GM19193 (cell line): ENCODE results near the gene TRIP12.

ENCODE experiments used
- POLR2A ChIP-seq: IDR thresholded peaks from 4 replicates; pipeline ENCODE4 v1.6.1; 2011; ENCODE audit not compliant: insufficient read depth, insufficient read length; ENCODE audit errors: extremely low read depth

TRIP12 gene

DNA sequence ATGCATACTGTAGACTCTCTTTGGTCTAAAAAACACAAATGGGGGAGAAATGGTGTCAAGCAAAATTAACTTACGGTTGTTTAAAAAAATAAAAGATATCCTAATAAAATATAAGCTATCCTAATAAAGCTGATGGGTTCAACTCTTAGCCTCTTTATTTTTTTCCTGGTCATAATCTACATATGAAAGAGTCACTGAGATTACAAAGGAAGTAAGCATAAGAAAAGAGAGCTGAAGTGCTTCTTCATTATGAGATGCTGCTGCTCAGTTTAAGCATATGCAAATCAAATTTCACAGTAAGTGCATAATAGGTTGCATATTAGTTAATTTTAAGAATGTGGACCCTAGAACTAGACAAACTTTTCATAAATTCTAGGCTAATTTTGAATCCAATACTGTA lies 147.6 kb downstream of the TRIP12 start:
- no peak for TF ChIP-seq POLR2A

GRCh38 chr2:229768235-229768634 lies 153.6 kb downstream of the TRIP12 start:
- TF ChIP-seq POLR2A = no peak

DNA sequence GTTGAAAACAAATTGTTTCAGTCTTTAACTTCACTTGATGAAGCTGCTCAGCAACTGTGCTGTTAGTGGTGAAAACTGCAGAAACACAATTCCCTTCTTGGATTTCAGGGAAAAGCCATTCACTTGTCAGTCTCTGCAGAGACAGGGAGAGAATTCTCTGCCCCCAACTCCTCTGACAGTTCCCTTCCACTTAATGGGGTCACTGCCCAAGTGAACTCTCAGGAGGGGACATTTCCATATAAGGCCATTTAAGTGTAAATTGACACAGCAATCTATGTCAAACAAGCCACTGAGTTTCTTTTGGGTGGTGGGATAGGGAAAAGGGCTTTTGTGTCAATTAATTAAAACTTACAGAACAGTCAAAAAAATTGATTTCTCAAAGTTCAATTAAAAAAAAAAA lies 156.1 kb downstream of the TRIP12 start:
- no peak for TF ChIP-seq POLR2A

GRCh38 chr2:229761663-229762062 lies 160.1 kb downstream of the TRIP12 start:
- TF ChIP-seq POLR2A = no peak

GRCh38 chr2:229752970-229753729 lies 168.7 kb downstream of the TRIP12 start:
- TF ChIP-seq POLR2A = no peak

DNA sequence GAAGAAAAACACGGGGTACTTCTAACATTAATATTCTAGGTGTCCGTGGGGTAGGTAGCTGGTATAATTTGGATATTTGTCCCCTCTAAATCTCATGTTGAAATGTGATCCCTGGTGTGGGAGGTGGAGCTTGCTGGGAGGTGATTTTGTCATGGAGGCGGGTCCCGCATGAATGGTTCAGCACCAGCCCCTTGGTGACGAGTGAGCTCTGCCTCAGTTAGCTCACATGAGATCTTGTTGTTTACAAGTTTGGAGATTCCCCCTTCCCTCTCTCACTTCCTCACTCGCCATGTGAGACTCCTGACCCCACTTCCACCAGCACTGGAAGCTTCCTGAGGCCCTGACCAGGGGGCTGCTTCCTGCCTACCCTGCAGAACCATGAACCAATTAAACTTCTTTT lies 172.0 kb downstream of the TRIP12 start:
- TF ChIP-seq POLR2A = no peak

DNA sequence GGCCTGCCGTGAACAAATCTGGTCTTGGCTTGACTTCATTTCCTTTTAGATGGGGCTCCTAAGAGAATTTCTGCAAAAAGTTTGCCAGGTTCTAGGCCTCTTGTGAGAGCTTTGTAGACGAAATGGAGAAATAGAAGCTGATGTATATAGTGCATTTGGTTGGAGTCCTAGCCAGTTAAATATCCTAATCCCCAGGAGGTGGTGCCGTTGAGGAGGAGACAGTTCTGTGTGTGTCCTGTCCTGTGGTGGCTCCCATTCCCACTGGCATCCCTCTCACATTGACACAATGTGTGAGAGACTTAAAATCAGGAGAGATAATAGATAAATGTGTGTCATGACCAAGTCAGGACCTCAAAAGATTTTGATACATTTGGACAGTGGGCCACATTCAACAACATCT lies 172.9 kb downstream of the TRIP12 start:
- no peak for TF ChIP-seq POLR2A

DNA sequence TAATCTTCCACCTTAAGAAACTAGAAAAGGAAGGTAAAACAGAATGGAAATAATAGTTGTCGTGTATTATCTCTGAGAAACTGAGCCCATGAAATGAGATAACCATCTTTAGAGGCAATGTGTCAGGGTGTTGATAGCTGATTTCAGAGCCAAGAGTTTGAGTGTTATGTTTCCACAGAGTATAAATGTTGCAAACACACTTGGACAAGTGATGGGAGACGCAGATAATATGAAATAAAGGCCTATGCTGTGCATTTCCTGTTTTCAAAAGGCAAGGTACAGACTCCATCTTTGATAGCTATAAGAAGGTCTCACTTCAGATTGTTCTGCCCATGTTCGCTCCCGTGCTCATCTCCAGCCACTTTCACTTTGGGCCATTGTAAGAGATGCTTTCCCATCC lies 181.5 kb downstream of the TRIP12 start:
- TF ChIP-seq POLR2A = no peak

- no peak for TF ChIP-seq POLR2A
Measured at GRCh38 chr2:229738024-229738625, 183.7 kb downstream of the TRIP12 start.

DNA sequence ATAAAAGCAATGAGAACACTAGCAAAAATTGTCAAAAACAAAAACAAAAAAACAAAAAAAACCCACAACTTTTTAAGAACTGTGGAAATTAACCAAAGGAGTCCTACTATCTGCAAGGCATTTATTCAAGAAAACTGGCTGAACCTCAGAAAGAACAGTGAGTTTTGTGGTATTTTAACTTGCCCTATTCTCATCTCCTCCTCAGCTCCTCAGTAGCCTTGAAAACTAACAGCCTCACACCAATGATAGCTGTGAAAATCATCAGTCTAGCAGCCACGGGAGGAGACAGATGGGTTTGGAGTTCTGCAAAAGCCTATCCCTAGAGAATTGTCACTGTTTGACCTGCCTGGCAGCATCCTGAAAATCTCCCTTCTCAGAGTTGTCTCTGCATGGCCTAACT lies 187.4 kb downstream of the TRIP12 start:
- no peak for TF ChIP-seq POLR2A

DNA sequence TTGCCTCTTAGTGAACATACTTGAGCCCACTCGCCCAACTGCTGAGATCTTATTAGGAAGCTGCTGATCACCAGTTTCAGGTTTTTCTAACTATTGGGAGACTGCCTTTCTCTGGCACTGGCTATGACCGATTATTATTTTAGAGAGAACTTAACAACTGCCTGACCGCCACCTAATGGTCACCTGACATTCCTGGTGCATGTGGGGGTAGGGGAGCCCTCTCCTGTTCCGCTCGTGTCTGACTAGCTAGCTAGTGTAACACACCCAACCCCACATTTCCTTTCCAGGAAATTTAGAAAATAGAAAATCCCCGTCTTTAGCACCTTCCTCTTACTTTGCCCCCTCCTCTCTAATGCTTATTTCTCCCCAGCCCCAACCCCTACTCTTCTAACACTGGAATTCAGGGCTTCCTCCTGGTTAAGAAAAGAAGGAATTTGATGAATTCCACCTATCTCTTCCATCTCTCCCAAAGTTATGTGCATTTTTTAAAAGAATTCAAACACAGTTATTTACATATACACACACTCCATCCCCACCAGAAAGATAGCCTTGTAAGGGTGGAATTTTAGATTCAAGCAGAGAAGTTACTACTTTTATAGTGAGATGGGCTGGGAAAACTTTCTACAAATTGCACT lies 188.1 kb downstream of the TRIP12 start:
- no peak for TF ChIP-seq POLR2A

DNA sequence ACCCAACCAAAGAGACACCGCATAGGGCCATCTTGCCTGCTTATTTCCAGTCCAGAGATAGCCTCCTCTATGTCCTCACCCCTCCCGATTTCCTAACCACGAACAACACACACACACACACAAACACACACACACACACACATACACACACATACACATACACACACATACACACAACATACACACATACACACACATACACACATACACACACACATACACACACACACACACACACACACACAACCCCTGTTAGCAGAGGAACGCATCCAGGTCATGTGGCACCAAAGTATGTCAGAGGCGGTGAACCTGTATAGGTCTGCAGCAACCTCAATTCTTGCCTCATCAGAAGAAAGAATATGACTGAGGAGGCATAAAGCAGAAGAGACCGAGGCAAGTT lies 188.9 kb downstream of the TRIP12 start:
- TF ChIP-seq POLR2A = no peak

- TF ChIP-seq POLR2A = no peak
Measured at GRCh38 chr2:229731916-229732315, 189.9 kb downstream of the TRIP12 start.

- TF ChIP-seq POLR2A = no peak
Measured at GRCh38 chr2:229731363-229731762, 190.4 kb downstream of the TRIP12 start.

GRCh38 chr2:229728370-229728769 lies 193.4 kb downstream of the TRIP12 start:
- TF ChIP-seq POLR2A = no peak

DNA sequence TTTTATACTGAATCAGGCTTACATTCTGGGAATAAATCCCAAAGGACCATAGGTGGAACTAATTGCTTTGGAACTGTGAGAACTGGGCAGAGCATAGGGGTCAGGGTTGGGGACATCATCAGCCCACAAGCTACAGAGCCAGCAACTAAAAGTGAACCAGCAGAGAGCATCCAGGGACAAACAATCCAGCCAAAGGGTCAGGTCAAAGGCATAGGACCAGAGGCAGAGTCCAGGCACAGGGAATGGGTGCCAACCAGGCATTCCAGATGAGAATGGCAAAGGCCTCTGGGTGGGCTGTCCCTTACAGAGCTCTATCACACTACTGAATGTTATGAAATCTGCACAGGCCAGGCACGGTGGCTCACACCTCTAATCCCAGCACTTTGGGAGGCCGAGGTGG lies 195.2 kb downstream of the TRIP12 start:
- TF ChIP-seq POLR2A = no peak

- no peak for TF ChIP-seq POLR2A
Measured at GRCh38 chr2:229725716-229726574, 195.9 kb downstream of the TRIP12 start.
